Globus pallidus (tissue), 1 donor: ENCODE results near the gene PDCD5.
"Not testable (repeated sequence)": the region's sequence is repeated elsewhere in the genome, so short reads cannot be mapped to it uniquely, and the experiment has no call there.

ENCODE experiments used
- DNase-seq: peaks from one replicate; pipeline ENCODE4 v3.0.0-alpha.2; 2015; ENCODE audit warnings: low spot score

Gene PDCD5

GRCh38 chr19:32580353-32580900, 563 bp upstream of the PDCD5 start:
- no peak for DNase-seq

GRCh38 chr19:32581705-32582179, 752 bp downstream of the PDCD5 start:
- DNase-seq: no peak

GRCh38 chr19:32587747-32588504, 6.9 kb downstream of the PDCD5 start:
- DNase-seq: not testable (repeated sequence)

- DNase-seq: no peak
Observed at GRCh38 chr19:32594021-32594420, 13.0 kb downstream of the PDCD5 start.

- DNase-seq: no peak
Observed at GRCh38 chr19:32595491-32595890, 14.5 kb downstream of the PDCD5 start.

- no peak for DNase-seq
Observed at GRCh38 chr19:32598022-32598421, 17.0 kb downstream of the PDCD5 start.

GRCh38 chr19:32599258-32599657, 18.3 kb downstream of the PDCD5 start:
- DNase-seq: no peak

GRCh38 chr19:32599736-32600157, 18.8 kb downstream of the PDCD5 start:
- DNase-seq: peak; percentile 50

- no peak for DNase-seq
Observed at GRCh38 chr19:32603961-32604360, 23.0 kb downstream of the PDCD5 start.

- no peak for DNase-seq
Observed at GRCh38 chr19:32605544-32605943, 24.6 kb downstream of the PDCD5 start.

GRCh38 chr19:32606289-32606688, 25.3 kb downstream of the PDCD5 start:
- DNase-seq: no peak

GRCh38 chr19:32607479-32607878, 26.5 kb downstream of the PDCD5 start:
- DNase-seq: no peak

- no peak for DNase-seq
Observed at GRCh38 chr19:32611161-32611560, 30.2 kb downstream of the PDCD5 start.

- no peak for DNase-seq
Observed at GRCh38 chr19:32613008-32613407, 32.0 kb downstream of the PDCD5 start.

- no peak for DNase-seq
Observed at GRCh38 chr19:32614916-32615315, 33.9 kb downstream of the PDCD5 start.

- DNase-seq: no peak
Observed at GRCh38 chr19:32615569-32615968, 34.6 kb downstream of the PDCD5 start.

GRCh38 chr19:32619051-32619685, 38.2 kb downstream of the PDCD5 start:
- DNase-seq: no peak

GRCh38 chr19:32622002-32622401, 41.0 kb downstream of the PDCD5 start:
- no peak for DNase-seq

GRCh38 chr19:32624410-32624809, 43.4 kb downstream of the PDCD5 start:
- no peak for DNase-seq

GRCh38 chr19:32626969-32627368, 46.0 kb downstream of the PDCD5 start:
- DNase-seq: no peak

GRCh38 chr19:32627714-32628270, 46.8 kb downstream of the PDCD5 start:
- no peak for DNase-seq

GRCh38 chr19:32630338-32630737, 49.3 kb downstream of the PDCD5 start:
- DNase-seq: no peak

- DNase-seq: no peak
Observed at GRCh38 chr19:32631381-32631780, 50.4 kb downstream of the PDCD5 start.
